Ramos (cell line): ENCODE results near the gene BLZF1.
"Not testable (repeated sequence)": the region's sequence is repeated elsewhere in the genome, so short reads cannot be mapped to it uniquely, and the experiment has no call there.

Source experiments
- in situ Hi-C: fragments of 300-500 bp; cut with MboI; formaldehyde crosslinking; loops from one replicate; pipeline ENCODE4 v1.14.3; 2022; ENCODE audit warnings: low sequenced_read_pairs; ENCODE audit not compliant: unreplicated experiment

The BLZF1 gene

GRCh38 chr1:169347688-169348382 lies 20.2 kb upstream of the BLZF1 start:
- in situ Hi-C loops, result loop anchor here (25.0 kb wide), 1 partner anchor 736 kb away; no protein-coding TSS in a partner anchor

DNA sequence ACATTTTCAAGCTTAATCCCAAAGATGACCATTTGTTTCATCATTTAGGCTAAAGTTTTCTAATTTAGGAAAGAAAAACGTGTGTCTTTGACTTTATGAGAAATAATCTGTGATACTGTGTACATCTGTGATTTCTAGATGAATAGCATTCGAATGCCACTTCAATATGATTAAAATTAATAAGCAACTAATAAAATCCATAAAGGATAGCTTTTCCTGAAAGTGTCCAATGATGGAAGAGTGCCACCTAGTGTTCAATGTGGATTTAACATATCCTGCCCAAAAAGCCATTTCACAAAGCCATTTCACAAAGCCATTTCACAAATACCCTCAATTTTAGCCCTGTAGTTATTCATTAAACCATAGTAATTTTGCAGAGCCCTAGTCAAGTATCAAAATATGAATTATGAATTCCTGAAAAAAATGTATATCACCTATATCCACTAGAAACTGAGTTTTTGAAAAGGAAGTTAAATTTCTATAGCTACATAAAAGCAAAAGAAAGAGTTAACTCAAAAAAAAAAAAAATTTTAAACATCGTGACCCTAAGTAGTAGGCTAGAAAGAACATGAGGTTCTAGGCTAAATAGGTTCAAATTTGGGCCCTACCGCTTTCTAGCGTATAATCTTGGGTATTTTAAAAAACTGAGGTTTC lies 19.5 kb upstream of the BLZF1 start:
- in situ Hi-C loops, result loop anchor here (25.0 kb wide), 1 partner anchor 736 kb away; no protein-coding TSS in a partner anchor

GRCh38 chr1:169360415-169360814 lies 7.6 kb upstream of the BLZF1 start:
- in situ Hi-C loops, result no loop called here

DNA sequence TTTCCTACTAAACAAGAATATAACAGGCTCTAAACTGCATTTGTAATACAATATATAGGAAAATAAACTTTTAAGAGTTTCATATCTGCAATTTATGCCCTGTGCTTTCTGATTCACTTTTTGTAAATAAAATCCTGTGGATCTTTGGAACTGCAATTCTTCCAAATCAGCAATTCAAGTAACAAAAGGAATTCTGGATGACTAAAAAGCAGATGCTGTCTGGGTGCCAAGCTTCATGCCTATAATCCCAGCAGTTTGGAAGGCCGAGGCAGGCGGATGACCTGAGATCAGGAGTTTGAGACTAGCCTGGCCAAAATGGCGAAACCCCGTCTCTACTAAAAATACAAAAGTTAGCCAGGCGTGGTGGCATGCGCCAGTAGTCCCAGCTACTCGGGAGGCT lies 6.7 kb upstream of the BLZF1 start:
- in situ Hi-C loops, result no loop called here

- in situ Hi-C loops, result no loop called here
Observed at GRCh38 chr1:169363046-169363730, 4.8 kb upstream of the BLZF1 start.

- in situ Hi-C loops, result no loop called here
Observed at GRCh38 chr1:169364948-169365347, 3.0 kb upstream of the BLZF1 start.

DNA sequence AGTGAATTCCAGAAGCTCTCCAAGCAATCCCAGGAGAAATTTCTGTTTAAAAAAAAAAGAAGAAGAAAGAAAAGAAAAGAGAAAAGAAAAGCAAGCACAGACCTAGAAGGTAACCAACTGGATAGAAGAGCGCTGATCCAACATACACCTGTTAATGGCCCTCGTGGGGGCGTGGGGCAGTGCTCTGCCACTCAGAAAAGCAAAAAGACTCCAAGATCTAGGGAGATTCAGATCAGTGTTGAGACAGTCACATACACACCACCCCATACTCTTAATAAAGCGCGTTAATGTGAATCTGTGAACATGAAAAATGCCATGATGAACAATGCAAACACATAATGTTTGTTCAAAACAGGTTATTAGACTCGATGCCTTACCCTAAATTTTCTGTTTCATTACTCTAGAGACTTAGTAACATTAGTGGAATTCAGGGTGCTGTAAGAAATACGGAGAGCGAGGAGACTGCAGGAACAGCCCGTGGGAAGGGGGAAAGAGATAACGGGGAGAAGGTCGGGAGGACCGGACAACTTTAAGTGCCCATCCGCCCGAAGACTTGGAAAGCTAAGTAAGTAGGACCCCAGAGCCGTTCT lies 804 bp upstream of the BLZF1 start:
- in situ Hi-C loops, result no loop called here

GRCh38 chr1:169368406-169368769 lies 393 bp downstream of the BLZF1 start:
- in situ Hi-C loops, result no loop called here

- in situ Hi-C loops, result no loop called here
Observed at GRCh38 chr1:169371404-169371803, 3.4 kb downstream of the BLZF1 start.

DNA sequence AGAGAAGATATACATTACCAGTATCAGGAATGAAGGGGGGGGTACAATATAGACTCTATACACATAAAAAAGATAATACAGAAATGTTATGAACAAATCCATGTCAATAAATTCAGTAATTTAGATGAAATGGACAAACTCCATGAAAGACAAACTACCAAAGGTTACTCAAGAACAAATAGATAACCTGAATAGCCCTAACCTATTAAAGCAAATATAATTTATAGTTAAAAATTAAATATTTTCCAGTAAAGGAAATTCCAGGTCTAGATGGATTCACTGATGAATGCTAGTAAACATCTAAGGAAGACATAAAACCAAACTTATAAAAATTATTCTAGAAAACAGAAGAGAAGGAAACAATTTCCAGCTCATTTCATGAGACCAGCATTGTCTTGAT lies 13.2 kb downstream of the BLZF1 start:
- in situ Hi-C loops, result no loop called here

- in situ Hi-C loops, result no loop called here
Observed at GRCh38 chr1:169383449-169383848, 15.5 kb downstream of the BLZF1 start.

- in situ Hi-C loops, result no loop called here
Observed at GRCh38 chr1:169387399-169387798, 19.4 kb downstream of the BLZF1 start.

DNA sequence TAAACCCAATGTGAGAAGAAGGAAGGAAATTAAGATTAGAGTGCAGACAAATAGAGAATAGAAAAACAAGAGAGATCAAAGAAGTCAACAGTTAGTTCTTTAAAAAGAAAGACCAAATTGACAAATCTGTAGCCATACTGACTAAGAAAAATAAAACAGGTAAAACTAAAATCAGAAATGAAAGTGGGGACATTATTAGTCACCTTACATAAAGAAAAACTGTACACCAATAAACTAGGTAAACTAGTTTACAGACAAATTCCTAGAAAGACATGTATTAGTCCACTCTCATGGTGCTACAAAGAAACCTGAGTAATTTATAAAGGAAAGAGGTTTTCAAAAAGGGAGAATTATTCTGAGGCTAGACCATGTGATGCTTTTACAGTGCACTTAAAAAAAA lies 22.3 kb downstream of the BLZF1 start:
- in situ Hi-C loops, result no loop called here

- in situ Hi-C loops, result no loop called here
Observed at GRCh38 chr1:169392406-169392805, 24.4 kb downstream of the BLZF1 start.

- in situ Hi-C loops, result no loop called here
Observed at GRCh38 chr1:169395955-169396354, 28.0 kb downstream of the BLZF1 start.

- in situ Hi-C loops, result not testable (repeated sequence)
Observed at GRCh38 chr1:169402578-169402977, 34.6 kb downstream of the BLZF1 start.

DNA sequence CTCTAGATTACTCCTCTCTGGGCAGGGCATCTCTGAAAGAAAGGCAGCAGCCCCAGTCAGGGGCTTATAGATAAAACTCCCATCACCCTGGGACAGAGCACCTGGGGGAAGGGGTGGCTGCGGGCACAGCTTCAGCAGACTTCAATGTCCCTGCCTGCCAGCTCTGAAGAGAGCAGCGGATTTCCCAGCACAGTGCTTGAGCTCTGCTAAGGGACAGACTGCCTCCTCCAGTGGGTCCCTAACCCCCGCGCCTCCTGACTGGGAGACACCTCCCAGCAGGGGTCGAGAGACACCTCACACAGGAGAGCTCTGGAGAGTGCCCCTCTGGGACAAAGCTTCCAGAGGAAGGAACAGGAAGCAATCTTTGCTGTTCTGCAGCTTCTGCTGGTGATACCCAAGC lies 40.3 kb downstream of the BLZF1 start:
- in situ Hi-C loops, result not testable (repeated sequence)

- in situ Hi-C loops, result no loop called here
Observed at GRCh38 chr1:169414952-169415351, 47.0 kb downstream of the BLZF1 start.

GRCh38 chr1:169421309-169421708 lies 53.3 kb downstream of the BLZF1 start:
- in situ Hi-C loops, result no loop called here

GRCh38 chr1:169426174-169426705 lies 58.2 kb downstream of the BLZF1 start:
- in situ Hi-C loops, result no loop called here
